WTC11 (cell line): ENCODE data around the gene WDR89. TPM values are rescaled to one million over a fixed set of nuclear protein-coding genes. Genes with fewer than 3 reads are reported as not detected.

Experiments
- AFF4 ChIP-seq: sonication (generic); formaldehyde crosslinking; IDR thresholded peaks from 2 replicates; pipeline ENCODE4 v1.8.1; 2023; ENCODE audit warnings: mild to moderate bottlenecking, missing genetic modification reagents, borderline replicate concordance
- ARID4B ChIP-seq: sonication (generic); formaldehyde crosslinking; IDR thresholded peaks from 2 replicates; pipeline ENCODE4 v1.8.0; 2023; ENCODE audit warnings: missing genetic modification reagents, mild to moderate bottlenecking, borderline replicate concordance
- ATF1 ChIP-seq: sonication (generic); formaldehyde crosslinking; IDR thresholded peaks from 2 replicates; pipeline ENCODE4 v1.8.1; 2023; ENCODE audit warnings: mild to moderate bottlenecking, moderate library complexity, missing genetic modification reagents
- ATF2 ChIP-seq: sonication (generic); formaldehyde crosslinking; IDR thresholded peaks from 2 replicates; pipeline ENCODE4 v1.8.1; 2022; ENCODE audit warnings: low read depth, missing genetic modification reagents, borderline replicate concordance
- ESRRA ChIP-seq: sonication (generic); formaldehyde crosslinking; IDR thresholded peaks from 2 replicates; pipeline ENCODE4 v1.8.1; 2022; ENCODE audit warnings: mild to moderate bottlenecking, missing genetic modification reagents, borderline replicate concordance
- ETV6 ChIP-seq: sonication (generic); formaldehyde crosslinking; IDR thresholded peaks from 2 replicates; pipeline ENCODE4 v1.8.1; 2022; ENCODE audit warnings: mild to moderate bottlenecking, missing genetic modification reagents
- FOXK1 ChIP-seq: sonication (generic); formaldehyde crosslinking; IDR thresholded peaks from 2 replicates; pipeline ENCODE4 v1.8.0; 2022; ENCODE audit warnings: mild to moderate bottlenecking, moderate library complexity, missing genetic modification reagents
- FOXP1 ChIP-seq: sonication (generic); formaldehyde crosslinking; IDR thresholded peaks from 2 replicates; pipeline ENCODE4 v1.8.0; 2022; ENCODE audit warnings: missing genetic modification reagents, mild to moderate bottlenecking, moderate library complexity, borderline replicate concordance
- FOXP4 ChIP-seq: sonication (generic); formaldehyde crosslinking; IDR thresholded peaks from 2 replicates; pipeline ENCODE4 v1.8.0; 2022; ENCODE audit warnings: mild to moderate bottlenecking, missing genetic modification reagents
- GRHL2 ChIP-seq: fragments of 250-450 bp; sonication (Bioruptor Pico); IDR thresholded peaks from 2 replicates; pipeline ENCODE4 v1.8.0; 2022; ENCODE audit warnings: mild to moderate bottlenecking, moderate library complexity; ENCODE audit not compliant: insufficient replicate concordance, severe bottlenecking
- NFYB ChIP-seq: sonication (generic); formaldehyde crosslinking; conservative IDR thresholded peaks from 2 replicates; pipeline ENCODE4 v1.8.0; 2022; ENCODE audit warnings: low read depth, missing genetic modification reagents
- RELA ChIP-seq: sonication (generic); formaldehyde crosslinking; IDR thresholded peaks from 2 replicates; pipeline ENCODE4 v1.8.1; 2022; ENCODE audit warnings: missing genetic modification reagents, mild to moderate bottlenecking, borderline replicate concordance
- SMAD3 ChIP-seq: sonication (generic); formaldehyde crosslinking; IDR thresholded peaks from 2 replicates; pipeline ENCODE4 v1.8.0; 2022; ENCODE audit warnings: missing genetic modification reagents, mild to moderate bottlenecking, borderline replicate concordance
- TCF7 ChIP-seq: sonication (generic); formaldehyde crosslinking; IDR thresholded peaks from 2 replicates; pipeline ENCODE4 v1.8.0; 2022; ENCODE audit warnings: mild to moderate bottlenecking, low read depth, missing genetic modification reagents, moderate library complexity
- ZNF219 ChIP-seq: sonication (generic); formaldehyde crosslinking; IDR thresholded peaks from 2 replicates; pipeline ENCODE4 v1.8.0; 2023; ENCODE audit warnings: missing genetic modification reagents, mild to moderate bottlenecking, borderline replicate concordance
- ZNF317 ChIP-seq: sonication (generic); formaldehyde crosslinking; IDR thresholded peaks from 2 replicates; pipeline ENCODE4 v1.8.1; 2023; ENCODE audit warnings: low read depth, mild to moderate bottlenecking, moderate library complexity, missing genetic modification reagents, borderline replicate concordance
- ZNF396 ChIP-seq: fragments of 250-450 bp; sonication (Bioruptor Pico); IDR thresholded peaks from 2 replicates; pipeline ENCODE4 v1.8.0; 2021; ENCODE audit warnings: mild to moderate bottlenecking, moderate library complexity, borderline replicate concordance
- ZNF512 ChIP-seq: sonication (generic); formaldehyde crosslinking; IDR thresholded peaks from 2 replicates; pipeline ENCODE4 v1.8.1; 2022; ENCODE audit warnings: missing genetic modification reagents, borderline replicate concordance
- ZNF532 ChIP-seq: fragments of 250-450 bp; sonication (Bioruptor Pico); IDR thresholded peaks from 2 replicates; pipeline ENCODE4 v1.9.0; 2021; ENCODE audit warnings: mild to moderate bottlenecking, borderline replicate concordance
- total RNA-seq: library from RNA; stranded (reverse); gene quantifications from 3 replicates; pipeline ENCODE4 v1.2.3, GENCODE V29; 2021

WDR89 gene
- total RNA-seq, 1 experiment from 2014 or later, result 27.5 TPM

GRCh38 chr14:63641473-63642228, at the start of gene WDR89 (continued):
- TF ChIP-seq AFF4 (CRISPR knock-in tag) (no peak; the same call in 1 of the 2 replicates), RELA (CRISPR knock-in tag) (no peak), ATF2 (CRISPR knock-in tag) (no peak), GRHL2 (no peak), ZNF219 (CRISPR knock-in tag) (no peak), ZNF317 (no peak), FOXP1 (CRISPR knock-in tag) (peak; percentile 93), TCF7 (CRISPR knock-in tag) (0 out of 2 replicates have a peak, but pooled peaks have one; percentile 30), SMAD3 (CRISPR knock-in tag) (0 out of 2 replicates have a peak, but pooled peaks have one; percentile 78), NFYB (peak; percentile 69), FOXK1 (CRISPR knock-in tag) (peak; percentile 64; the same call in 1 of the 2 replicates), ZNF512 (CRISPR knock-in tag) (no peak), ATF1 (no peak), ARID4B (CRISPR knock-in tag) (peak; percentile 54; the same call in 1 of the 2 replicates), FOXP4 (peak; percentile 63; the same call in 1 of the 2 replicates), ESRRA (CRISPR knock-in tag) (no peak), ZNF396 (CRISPR knock-in tag) (no peak), ETV6 (CRISPR knock-in tag) (peak; percentile 68), ZNF532 (0 out of 2 replicates have a peak, but pooled peaks have one; percentile 29)
